ENCODE data around the gene DLGAP1.
"Not testable (repeated sequence)": the region's sequence is repeated elsewhere in the genome, so short reads cannot be mapped to it uniquely, and the experiment has no call there.

DLGAP1 gene

DNA sequence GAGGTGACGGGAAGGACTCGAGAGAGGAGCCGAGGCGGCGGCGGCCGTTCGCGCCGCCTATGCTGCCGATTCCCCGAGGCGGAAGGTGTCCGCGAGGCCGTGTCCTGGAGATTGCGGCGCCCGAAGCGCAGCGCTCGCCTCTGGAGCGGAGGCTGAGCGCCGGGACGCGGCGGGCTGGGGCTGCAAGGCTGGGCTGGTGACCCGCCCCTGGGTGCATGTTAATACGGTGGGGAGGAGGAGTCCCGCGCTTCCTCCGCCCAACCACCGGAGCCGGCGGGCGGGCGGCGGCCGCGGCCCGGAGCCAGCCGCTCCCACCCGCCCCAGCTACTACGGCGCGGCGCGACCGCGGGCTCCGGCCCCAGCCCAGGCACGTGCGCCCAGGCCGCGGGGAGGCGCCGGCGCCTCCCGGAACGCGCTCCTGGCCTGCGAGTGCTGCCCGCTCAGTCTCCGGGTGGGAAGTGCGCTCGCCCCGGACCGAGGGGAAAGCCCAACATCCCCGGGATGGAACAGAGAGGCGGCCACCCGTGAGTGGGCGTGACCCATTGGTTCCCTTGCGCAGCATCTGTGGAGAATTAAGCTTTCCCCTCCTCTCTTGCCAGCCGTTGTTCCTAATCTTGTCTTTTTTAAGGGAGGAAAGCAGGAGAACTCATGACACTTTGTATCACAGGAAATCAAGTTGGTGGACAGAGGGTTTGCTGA lies at the start of gene DLGAP1:
Gene DLGAP1 (minus strand): TSS at position 195 of the 699 bp plus-strand sequence.
- DNase-seq (ENCODE audit: low spot score) = peak; percentile 40

DNA sequence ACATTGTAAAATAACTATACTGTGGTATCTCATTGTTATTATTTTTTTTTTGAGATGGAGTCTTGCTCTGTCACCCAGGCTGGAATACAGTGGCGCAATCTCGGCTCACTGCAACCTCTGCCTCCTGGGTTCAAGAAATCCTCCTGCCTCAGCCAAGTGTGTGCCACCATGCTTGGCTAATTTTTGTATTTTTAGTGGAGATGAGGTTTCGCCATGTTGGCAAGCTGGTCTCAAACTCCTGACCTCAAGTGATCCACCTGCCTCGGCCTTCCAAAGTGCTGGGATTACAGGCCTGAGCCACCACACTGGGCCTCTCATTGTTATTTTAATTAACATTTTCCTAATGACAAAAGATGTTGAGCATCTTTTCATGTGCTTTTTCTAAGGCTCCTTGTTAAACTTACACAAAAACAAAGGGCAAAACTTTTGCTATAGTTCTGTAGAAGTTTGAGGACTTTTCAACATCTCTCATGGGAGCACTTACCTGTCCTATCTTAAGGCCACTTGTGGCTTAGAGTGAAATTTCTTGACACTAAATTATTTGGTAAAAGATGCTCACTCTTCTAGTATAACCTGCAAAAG lies 39.7 kb upstream of the DLGAP1 start:
- not testable (repeated sequence) for DNase-seq (ENCODE audit: low spot score)

DNA sequence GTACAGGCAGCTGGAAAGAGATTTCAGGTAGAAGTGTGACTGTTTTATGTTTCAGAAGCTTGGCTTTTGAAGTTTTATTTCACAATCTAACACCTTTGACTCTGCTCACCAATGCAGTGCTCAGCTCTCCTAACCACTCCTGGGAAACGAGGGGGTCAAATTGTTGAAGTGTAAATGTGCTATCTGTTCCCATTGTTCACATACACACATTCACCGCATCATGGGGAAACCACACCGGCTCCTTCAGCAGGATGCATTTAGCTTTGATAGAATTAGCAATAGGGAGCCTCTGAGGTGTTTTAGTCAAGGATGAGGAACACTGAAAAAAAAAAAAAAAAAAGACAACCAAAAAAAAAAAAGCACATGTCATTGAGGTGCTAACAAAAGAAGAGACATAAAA lies 13.4 kb upstream of the DLGAP1 start:
- no peak for DNase-seq (ENCODE audit: low spot score)

DNA sequence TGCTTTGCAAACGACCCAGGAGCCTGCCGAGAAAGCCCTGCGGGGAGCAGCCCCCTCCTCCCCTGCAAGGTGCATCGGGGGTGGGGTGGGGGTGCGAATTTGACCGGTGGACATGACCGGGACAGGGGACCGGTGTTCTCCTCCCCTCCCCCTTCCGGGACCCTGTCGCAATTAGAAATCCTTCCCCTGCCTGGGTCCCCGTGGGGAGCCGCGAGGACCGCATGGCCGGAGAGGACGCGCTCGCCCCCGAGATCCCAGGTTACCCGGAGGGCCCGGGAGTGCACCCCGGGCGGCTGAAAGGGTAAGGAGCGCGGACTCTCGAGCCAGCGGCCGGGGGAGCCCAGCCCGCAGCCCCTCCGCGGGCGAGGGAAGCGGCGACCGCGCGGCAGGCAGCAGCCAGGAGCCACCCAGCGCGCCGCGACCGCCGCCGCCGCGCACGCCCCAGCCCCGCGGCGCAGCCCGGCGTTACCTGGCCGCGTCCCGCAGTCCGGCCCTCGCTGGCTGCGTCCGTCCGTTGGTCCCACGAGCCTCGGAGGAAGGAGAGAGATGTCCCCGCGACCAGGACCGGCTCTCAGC lies 482 bp downstream of the DLGAP1 start:
- DNase-seq (ENCODE audit: low spot score) = peak; percentile 7

DNA sequence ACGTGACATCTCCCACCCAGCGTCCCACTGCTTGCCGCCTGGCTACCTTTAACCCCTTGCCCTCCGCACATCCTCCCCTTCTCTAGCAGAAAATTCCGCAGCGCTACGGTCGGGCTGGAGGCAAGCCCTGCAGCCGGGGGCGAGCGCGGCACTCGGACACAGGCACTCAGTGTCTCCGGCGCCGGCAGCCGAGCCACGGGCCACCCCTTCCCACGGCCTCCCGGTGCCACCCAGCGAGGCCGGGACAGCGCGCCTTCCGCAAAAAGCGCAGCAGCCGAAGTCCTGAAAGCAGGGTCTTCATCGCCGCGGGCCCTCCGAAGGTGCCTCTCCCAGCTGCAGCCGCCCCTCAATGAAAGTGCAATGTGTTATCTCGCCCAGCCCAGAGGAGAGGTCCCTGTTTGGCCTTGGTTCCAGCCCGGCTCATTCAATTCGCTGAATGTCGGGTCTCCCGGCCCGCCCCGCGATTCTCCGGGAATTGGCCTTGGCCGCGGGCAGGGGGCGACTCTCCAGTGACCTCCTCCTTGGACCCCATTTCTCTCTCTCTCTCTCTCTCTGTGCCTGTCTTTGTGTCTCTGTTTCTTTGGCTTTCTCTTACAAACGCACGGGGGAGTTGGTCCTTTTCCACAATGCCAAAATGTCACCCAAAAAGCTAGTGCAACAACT lies 1.1 kb downstream of the DLGAP1 start:
- DNase-seq (ENCODE audit: low spot score) = no peak

DNA sequence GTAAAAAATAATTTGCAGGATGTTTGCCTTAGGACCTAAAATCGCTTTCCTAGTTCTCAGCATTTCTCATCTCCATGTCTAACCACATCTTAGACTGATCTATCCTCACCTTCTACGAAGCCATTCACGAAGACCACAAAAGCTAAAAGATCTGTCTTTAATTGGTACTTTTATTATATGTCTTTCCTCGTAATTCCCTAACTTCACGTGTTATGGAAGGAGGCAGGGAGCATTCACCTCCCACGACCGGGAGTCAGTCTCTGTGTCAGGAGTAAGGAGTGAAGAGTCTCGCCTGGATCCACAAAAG lies 1.6 kb downstream of the DLGAP1 start:
- DNase-seq (ENCODE audit: low spot score) = no peak

DNA sequence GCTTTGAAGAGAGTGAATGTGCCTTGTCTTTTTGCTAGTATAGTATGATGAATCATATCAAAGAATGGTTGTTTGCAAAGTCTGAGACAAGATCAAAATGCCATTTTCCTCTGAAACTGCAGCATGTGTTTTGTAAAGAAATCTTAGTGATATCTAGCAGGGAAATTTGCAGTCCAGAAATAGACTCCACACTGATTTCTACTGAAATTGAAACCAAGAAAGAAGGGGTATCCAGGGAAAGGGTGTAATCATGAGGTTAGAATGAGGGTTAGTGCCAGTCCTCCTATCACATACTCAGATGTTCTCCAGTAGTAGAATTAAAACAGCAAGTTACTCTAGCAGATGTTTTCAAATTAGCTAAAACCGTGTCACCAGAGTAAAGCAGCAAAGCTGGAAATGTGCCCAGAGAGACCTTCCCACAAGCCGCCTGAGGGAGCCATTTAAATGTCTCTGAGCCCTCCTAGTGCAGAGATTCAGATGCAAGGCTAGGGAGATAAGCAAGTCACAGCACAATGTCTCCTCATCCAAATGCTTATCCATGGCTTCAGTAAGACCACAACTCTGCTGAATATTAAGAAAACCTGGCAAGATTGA lies 4.9 kb downstream of the DLGAP1 start:
- DNase-seq (ENCODE audit: low spot score) = no peak

DNA sequence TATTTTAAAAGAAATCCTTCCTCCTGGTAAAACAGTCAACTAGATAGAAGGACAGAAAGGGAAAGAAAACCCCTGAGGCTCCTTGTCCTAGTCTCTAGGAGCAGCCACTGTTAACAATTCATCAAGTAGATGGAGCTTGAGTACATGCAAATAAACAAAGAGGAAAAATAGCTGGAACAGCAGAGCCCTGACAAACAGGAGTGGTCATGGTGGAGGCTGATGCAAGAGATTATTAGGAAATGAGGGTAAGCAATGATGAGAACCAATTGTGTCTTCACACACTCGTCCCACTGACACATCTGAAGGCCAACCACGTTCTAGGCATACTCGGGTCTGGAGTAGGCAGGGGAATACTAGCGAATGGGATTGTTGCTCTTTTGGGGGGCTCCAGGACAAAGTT lies 9.2 kb downstream of the DLGAP1 start:
- no peak for DNase-seq (ENCODE audit: low spot score)

DNA sequence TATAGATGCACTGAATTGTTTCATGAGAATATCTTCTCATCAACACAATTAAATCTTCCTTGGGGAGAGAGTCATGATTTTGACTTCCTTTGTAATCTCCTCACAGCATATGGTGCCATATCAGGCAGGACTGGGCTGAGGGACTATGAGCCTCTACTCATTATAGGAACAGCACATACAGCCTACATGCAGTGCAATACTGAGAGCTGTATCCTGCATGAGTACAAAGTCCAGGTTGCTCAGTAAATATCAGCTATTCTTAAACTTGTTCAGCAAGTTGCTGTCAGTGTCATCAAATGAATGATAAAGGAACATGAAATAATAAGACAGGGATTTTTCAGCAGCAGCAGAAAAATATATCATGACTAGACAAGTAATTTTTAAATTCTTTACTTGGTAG lies 10.8 kb downstream of the DLGAP1 start:
- no peak for DNase-seq (ENCODE audit: low spot score)

DNA sequence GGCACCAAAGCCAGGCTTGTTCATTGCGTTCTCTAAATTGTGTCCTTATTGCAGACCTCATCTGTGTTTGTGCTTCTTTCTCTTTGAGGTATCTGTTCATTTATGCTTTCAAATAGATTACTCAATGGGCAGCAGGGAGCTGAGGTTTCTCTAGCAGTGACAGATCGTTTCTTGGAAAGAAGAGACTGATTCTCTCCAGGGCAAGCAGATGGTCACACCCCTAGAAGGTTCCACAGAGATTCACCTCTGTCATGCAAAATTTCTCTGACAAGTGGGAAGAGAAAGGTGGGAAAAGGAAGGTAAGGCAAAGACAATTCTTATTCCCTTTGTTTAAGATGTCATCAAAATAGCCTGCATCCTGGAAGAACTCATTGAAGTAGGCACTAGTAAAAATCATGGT lies 14.0 kb downstream of the DLGAP1 start:
- DNase-seq (ENCODE audit: low spot score) = no peak

DNA sequence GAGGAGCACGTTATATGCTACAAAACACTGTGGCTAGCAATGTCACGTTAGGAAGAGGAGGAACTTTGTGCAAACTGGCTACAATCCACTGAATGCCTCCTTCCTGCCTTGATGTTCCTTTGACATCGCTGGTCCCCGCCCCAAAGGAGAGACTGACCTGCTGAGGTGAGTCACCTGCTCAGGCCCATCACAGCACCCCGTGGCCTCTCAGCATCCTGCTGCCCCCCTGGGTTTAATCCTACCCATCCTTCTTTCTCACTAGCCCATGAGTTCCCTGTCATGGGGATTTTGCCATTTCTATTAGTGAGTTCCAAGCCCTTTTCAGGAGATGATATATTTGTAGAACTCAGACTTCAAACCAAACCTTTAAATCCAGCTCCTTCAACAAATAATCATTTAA lies 16.2 kb downstream of the DLGAP1 start:
- DNase-seq (ENCODE audit: low spot score) = no peak

DNA sequence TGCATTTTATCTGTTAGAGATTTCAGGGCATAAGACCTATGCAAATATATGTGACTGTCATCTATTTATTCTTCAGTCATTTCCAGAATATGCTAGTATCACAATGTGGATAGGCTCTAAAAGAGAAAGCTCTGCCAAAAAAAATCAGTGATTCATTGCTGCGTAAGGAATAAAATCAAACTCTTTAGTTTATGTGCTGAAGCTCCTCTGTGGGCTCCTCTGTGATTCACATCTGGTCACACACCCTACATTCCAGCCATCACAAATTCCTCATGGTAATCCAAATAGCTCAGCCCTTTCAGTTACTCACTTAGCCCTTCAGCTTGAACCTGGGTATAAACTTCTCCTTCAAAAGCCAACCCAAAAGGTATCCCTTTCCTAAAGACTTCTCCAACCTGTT lies 21.4 kb downstream of the DLGAP1 start:
- no peak for DNase-seq (ENCODE audit: low spot score)

DNA sequence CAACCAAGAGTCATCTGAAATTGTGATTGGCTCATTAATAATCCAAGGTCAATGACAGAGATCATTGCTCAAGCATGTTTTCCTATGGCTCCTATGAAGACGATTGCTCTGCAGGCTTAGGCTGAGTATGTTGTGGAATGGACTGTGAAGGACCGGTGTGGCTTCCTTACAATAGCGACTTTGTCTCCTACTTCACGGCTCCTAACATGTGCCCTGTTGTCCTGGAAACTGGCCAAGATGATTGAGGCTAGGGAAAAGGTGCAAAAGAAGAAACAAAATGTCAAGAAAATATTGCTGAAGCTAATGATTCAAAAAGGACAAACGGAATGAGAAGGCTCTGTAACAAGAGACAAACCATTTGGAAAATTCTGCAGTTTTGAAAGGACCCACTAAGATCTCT lies 24.3 kb downstream of the DLGAP1 start:
- no peak for DNase-seq (ENCODE audit: low spot score)

DNA sequence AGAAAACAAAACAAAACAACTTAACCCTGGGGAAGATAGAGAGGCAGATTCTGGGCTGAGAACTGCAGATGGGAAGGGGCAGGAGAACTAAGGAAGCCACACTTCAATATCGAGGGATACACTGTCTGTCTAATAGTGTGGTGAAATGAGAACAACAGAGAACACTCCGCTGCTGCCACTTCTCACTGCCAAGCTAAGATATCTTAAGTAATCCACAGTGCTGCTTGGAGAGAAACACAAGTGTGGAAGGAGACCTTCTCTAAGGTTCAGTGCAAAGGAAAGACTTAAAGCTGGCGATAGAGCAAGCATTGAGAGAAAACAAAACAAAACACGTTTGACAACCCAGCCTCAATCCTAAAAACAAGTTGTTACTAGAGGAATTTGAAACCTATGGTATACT lies 37.4 kb downstream of the DLGAP1 start:
- DNase-seq (ENCODE audit: low spot score) = no peak

DNA sequence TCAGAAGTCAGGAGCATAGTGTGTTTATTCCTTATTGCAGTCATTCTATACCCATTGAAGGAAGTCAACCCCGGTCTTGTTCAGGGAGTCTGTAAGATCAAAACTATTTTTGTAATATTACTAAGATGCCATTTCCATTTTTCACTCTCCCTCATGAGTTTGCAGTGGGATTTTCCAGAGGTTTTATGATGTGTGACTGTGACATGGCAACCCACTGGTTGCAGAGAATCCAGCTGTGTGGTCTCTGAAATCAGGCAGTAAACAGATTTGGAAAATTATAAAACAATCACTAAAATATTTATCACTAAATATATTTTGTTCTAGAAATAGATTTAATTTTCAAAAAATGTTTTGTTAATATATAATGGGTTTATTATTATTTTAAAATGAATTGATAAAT lies 38.1 kb downstream of the DLGAP1 start:
- DNase-seq (ENCODE audit: low spot score) = no peak

DNA sequence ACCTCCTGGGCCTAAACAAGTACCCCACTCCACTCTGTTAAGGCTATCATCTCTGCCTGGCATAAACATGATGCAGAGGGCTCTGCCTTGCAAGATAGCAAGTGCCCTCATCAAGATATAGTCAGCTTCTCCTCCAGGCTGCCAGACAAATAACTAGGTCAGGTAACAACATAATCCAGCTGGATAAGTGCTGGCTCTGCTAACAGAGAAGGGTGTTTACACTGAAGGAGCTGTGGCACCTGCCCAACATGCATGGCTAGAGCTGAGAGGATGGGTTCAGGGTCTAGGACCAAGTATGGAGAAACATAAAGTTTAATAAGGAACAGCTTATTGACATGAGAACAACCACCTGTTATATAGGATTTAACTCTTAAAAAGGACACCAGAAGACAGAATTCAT lies 42.8 kb downstream of the DLGAP1 start:
- DNase-seq (ENCODE audit: low spot score) = no peak

DNA sequence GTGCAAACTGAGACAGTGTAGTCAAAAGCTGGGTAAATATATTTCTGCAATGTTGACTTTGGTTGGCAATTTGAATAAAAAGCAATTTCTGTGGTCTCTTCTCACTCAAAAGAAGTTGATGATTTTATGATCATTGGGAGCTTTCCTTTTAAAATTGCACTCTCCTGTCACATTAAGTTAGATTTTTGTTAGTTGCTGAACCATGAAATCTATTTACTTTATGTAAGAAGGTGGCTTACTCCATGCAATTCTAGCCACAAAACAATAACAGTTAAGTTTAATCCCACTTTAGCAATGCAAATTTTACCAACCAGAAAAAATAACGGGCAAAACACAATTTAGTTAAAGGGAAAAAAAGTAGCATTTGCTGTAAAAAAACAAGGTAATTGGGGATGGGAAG lies 48.3 kb downstream of the DLGAP1 start:
- no peak for DNase-seq (ENCODE audit: low spot score)

DNA sequence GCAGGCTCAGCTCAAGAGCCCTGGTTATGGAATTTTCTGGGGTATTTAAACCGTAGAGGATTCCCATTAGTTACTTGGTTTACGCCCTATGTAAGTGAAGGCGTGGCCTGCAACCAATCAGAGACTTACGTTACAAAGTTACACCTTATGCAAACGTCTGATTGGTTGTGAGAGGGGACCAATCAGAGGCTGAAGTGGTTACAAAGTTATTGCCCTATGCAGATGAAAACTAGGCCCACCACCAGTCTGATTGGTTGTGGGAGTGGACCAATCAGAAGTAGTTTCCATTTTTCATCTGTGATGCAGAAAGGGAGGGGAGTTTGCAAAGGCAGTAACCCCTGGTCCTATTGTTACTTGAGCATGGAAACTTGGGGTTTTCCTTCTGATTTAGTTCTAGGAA lies 49.1 kb downstream of the DLGAP1 start:
- no peak for DNase-seq (ENCODE audit: low spot score)

DNA sequence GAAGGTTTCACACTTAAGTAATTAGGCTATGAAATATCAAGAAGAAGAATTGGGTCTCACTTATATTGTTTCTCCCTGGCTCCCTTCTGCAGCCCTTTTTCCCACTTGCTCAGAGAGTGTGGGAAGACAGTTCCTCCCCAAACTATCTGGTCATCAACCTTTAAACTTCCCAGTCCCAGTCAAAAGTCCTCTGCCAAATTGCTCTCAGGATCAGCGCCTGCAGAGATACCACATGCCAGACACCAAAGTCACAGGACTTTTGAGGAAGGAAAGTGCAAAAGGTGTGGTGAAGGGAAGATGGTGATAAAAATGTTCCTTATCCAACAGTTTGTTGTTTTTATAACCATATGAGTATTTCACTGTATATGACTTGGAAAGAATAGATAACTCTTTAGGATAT lies 51.3 kb downstream of the DLGAP1 start:
- no peak for DNase-seq (ENCODE audit: low spot score)

DNA sequence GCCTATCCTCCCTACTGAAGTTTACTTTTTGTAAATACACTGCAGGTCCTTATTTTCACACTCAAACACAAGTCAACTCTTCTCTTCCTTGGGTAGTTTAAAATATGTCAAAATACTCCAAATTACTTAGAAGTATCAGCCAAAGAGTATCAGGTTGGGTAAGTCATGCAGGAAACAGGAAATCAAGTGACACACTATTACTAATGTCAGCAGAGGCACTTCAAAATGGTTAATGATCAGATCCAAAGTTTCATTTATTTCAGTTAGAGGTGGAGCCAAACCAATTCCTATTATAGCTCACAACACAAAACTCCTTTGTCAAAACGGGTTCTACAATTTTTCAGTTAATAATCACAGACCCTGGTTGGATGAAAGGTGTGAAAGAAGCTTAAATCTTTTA lies 54.2 kb downstream of the DLGAP1 start:
- DNase-seq (ENCODE audit: low spot score) = no peak

DNA sequence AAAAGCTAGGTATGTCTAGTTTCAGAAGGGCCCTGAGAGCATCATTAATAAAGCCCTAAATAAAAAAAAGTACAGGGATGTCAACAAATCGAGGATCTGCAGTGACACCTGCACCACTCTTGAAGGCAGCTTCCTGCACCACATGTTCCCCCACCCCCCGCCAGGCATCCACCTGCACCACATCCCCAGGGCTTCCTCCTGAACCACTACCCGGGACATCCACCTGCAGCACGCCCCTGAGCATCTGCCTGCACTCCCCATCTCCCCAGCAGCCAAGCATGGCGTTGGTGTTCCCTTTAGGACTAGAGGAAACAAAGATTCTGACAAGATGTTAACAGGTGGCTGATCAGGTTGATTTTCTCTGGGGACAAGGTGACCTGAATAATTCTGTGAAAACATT lies 55.2 kb downstream of the DLGAP1 start:
- DNase-seq (ENCODE audit: low spot score) = no peak

DNA sequence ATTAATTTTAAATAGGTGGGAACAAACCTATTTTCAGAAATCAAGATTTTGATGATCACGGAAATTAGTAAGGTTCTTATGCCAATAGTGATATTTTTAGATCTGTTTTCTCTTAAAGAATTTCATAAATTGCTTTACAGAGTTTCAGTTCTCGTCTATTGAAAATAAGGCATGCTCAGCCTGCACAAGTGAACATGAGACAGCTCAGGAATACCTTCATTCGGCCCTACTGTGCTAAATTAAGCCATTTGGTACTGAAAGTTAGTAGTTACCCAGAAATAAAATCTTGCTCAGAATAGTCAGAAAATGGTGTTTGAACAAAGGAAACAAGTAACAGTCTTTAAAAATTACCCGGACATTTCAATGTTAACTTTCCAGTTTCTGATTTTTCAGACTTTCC lies 60.4 kb downstream of the DLGAP1 start:
- DNase-seq (ENCODE audit: low spot score) = no peak

DNA sequence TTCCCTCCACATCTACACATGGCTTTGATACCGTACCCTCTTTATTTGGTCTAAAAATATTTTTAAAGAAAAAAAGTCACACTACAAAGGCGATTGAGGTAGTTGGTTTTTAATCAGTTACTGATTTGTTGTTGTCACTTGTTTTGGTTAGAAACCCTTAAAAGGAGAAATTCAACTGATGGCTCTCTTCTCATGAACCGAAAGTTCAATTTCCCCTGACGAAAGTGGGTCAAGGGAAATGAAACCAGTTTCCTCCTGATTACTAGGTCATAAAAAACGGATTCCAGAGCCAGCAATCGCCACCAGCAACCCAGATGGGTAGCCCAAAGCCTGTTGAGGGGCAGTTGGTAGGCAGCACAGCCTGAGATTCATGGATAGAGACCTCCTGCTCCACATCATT lies 63.2 kb downstream of the DLGAP1 start:
- DNase-seq (ENCODE audit: low spot score) = no peak
